Measurements from ENCODE around the gene SLC51B.

SLC51B gene

DNA sequence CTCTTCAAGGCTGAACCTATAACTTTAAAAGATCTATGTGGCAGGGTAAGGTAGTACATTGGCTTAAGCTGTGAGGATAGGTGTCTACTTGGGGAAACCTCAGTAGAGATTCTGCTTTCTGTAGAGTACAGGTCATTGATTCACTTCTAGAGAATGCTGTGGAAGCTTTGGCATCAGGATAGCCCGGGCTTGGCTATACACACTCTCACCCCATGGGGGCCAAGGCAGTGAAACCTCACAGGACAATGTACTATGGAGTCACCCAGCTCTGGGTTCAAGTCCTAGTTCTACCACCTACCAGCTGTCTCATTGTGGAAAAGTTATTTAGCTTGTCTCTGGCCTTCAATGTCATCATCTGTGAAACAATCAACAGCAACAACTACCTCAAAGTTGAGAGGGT is 24.8 kb upstream of the SLC51B start:
- TF ChIP-seq, protein P1, sequence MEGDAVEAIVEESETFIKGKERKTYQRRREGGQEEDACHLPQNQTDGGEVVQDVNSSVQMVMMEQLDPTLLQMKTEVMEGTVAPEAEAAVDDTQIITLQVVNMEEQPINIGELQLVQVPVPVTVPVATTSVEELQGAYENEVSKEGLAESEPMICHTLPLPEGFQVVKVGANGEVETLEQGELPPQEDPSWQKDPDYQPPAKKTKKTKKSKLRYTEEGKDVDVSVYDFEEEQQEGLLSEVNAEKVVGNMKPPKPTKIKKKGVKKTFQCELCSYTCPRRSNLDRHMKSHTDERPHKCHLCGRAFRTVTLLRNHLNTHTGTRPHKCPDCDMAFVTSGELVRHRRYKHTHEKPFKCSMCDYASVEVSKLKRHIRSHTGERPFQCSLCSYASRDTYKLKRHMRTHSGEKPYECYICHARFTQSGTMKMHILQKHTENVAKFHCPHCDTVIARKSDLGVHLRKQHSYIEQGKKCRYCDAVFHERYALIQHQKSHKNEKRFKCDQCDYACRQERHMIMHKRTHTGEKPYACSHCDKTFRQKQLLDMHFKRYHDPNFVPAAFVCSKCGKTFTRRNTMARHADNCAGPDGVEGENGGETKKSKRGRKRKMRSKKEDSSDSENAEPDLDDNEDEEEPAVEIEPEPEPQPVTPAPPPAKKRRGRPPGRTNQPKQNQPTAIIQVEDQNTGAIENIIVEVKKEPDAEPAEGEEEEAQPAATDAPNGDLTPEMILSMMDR (conservative IDR thresholded peaks at IDR 0.05; ENCODE audit: low read length): no peak
- H3K4me3 ChIP-seq (ENCODE audit: low read length): no peak overlapping the region
- DNase-seq (ENCODE audit: low read depth): no peak

DNA sequence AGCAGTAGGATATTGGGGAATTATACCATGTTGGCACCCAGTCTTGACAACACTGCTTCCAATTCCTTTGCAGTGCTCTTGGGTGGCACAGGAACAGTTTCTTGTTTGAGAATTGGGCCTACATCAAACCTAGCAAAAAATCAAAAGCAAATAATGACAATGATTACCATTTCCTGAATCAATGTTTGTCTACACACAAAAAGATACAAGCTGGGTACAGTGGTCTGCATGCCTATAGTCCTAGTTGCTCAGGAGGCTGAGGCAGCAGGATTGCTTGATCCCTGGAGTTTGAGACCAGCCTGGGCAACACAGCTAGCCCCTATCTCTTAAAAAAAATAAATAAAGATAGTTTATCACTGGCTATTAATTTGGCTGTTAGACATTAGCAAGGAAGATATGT is 23.7 kb upstream of the SLC51B start:
- no peak for DNase-seq (ENCODE audit: low read depth)
- TF ChIP-seq, protein P1 (conservative IDR thresholded peaks at IDR 0.05; ENCODE audit: low read length): no peak
- no peak overlapping the region for H3K4me3 ChIP-seq (ENCODE audit: low read length)

DNA sequence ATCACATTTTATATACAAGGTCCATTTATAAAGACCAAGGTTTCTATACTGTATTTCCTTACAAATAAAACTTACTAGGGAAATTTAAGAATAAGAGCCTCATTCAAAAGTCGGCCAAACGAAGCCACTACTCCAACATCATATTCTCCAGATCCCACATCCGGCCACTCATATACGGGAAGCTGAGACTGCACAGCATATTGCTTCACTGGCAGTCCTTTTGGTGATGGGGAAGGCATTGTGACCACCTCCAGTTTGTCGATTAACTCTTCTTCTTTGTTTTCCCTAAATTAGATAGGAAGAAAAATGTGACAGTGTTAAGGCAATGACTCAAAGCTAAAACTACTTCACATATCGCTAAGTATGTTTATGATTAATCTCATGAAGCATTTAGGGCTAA is 18.4 kb upstream of the SLC51B start:
- no peak for DNase-seq (ENCODE audit: low read depth)
- no peak overlapping the region for H3K4me3 ChIP-seq (ENCODE audit: low read length)
- TF ChIP-seq, protein P1 (conservative IDR thresholded peaks at IDR 0.05; ENCODE audit: low read length): no peak

DNA sequence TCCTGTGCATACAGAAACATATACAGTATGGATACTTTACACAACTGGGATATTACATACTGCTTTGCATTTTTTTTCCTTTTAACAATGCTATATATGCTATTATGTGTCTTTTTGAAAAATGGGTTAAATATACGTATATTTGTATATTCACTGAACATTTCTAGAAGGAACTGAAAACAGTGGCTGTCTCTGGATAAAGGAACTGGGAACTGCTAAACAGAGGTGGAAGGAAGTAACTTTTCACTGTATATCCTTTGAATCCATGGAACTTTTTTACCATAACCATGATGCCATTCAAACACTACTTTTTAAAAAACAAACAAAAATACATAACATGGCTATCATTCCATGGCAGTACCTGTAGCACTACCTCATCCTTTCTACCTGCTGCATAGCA is 17.6 kb upstream of the SLC51B start:
- DNase-seq (ENCODE audit: low read depth): no peak
- TF ChIP-seq, protein P1 (conservative IDR thresholded peaks at IDR 0.05; ENCODE audit: low read length): no peak
- no peak overlapping the region for H3K4me3 ChIP-seq (ENCODE audit: low read length)

DNA sequence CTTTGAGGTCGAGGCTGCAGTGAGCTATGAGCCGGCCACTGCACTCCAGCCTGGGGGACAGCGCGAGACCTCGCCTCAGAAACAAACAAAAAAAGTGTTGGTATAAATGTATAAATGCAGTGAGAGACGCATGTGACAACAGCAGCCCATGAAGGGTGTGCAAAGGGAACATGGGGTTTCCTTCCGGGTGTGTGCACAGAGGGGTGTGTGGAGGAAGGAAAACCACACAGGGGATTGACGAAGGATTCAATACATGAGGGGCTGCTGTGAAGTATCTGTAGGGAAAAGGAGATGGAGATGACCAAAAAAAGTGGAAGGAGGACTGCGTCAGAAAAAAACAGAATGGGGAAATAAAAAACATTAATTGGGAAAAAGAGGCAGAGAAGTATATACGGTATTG is 16.8 kb upstream of the SLC51B start:
- DNase-seq (ENCODE audit: low read depth): no peak
- TF ChIP-seq, protein P1 (conservative IDR thresholded peaks at IDR 0.05; ENCODE audit: low read length): no peak

DNA sequence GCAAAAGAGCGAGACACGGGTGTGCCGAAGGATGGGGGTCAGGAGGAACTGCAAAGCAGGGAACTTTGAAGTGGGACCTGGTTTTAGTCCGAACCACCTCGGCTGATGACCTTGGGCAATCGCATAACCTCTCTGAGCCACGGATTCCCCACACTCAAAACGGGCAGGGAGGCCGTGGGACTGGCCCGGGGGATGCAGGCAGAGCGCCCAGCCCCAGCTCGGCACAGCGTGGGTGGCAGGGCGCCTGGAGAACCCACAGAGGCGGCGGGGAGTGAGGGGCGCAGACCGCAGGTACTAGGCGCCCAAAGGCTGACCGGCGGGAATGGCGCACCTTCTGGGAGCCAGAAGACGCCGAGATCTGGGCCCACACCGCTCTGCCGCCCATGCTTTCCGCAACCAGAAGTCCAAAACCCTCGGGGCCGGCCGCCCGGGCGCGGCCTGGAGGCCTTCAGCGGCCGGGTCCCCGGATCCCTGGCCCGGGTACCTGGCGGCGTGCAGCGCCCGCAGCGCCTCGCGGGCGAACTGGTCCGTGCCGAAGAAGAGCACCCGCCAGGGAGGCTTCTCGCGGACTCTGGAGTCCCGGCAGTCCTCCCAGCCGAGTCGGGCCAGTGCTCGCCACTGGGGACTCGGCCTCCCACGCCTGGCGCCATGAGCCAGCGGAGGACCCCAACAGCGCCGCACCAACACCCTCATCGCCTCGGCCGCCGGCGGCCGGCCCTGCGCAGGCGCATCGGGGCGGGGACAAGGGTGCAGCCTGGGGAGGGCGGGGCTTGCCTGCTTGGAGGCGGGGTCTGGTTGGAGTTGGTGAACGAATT is 16.1 kb upstream of the SLC51B start, which contains the start of gene MTFMT:
MTFMT (minus strand) TSS at position 719 of the 815 bp plus-strand sequence; CDS start at position 693, 26 bp downstream.
- TF ChIP-seq, protein P1 (conservative IDR thresholded peaks at IDR 0.05; ENCODE audit: low read length): peak; percentile 13; the same call in 1 of the 2 replicates
- peak; percentile 71 for DNase-seq (ENCODE audit: low read depth)
- H3K4me3 ChIP-seq (ENCODE audit: low read length): peak within 1 kb of the TSS; percentile 86

More for the DNA sequence above, 16.8 kb upstream of the SLC51B start:
- H3K4me3 ChIP-seq (ENCODE audit: low read length): peak overlapping the region; percentile 86

DNA sequence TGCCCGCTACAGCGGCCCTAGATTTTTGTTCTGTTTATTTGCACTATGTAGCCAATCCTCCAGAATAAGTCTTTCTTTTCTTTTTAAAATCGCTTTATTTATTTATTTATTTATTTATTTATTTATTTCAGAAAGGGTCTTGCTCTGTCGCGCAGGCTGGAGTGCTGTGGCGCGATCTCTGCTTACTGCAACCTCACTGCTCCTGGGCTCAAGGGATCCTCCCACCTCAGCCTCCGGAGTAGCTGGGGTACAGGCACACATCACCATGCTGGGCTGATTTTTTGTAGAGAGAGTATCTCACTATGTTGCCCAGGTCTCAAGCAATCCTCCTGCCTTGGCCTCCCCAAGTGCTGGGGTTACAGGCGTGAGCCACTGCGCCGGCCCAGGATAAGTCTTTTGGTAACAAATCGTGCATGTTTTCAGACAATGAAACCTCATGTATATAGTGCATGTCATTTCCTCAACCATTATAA is 15.4 kb upstream of the SLC51B start:
- TF ChIP-seq, protein P1 (conservative IDR thresholded peaks at IDR 0.05; ENCODE audit: low read length): no peak
- no peak for DNase-seq (ENCODE audit: low read depth)
- H3K4me3 ChIP-seq (ENCODE audit: low read length): peak overlapping the region; percentile 86
